ENCODE results near the gene DISC1.

DNA sequence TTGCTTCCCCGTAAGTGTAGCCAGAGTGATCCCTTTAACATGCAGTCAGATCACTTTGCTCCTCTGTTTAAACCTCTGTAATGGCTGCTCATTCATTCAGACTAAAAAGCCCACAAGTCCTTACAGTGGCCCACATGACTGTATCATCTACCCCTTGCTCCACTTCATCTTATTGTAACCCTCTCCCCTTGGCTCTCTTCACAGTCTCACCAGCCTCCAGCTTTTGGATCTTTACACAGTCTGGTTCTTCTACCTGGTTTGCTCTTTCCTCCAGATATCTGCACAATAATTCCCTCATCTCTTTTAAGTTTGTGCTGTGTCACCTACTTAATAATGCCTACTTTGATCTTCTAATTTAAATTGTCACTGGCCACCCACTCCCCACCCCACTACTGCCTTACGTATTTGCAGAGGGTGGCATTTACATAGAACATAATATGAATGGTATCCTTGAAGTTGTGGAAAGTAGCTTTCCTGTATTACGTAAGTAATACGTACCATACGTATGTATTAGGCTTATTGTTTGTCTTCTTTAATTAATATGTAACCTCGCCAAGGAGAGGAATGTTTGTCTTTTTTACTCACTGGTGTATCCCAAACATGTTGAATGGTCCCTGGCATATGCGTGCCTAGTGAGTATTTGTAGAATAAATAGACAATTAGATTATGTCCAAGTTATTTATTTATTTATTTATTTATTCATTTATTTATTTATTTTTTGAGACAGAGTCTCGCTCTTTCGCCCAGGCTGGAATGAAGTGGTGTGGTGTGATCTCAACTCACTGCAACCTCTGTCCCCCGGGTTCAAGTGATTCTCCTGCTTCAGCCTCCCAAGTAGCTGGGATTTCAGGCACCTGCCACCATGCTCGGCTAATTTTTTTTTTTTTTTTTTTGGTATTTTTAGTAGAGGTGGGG, 49.5 kb upstream of the DISC1 start:
- no peak for TF ChIP-seq CTCF (IDR thresholded peaks at IDR 0.05; ENCODE audit: insufficient read depth, low read length, poor library complexity, severe bottlenecking)
- TF ChIP-seq EZH2phosphoT487 (conservative IDR thresholded peaks at IDR 0.05; ENCODE audit: low read length) = no peak
